Vagina (tissue), 2 donors: Measurements from ENCODE around the gene AACS.

ENCODE experiments used
- POLR2A ChIP-seq, 2 donors: fragments of 450-650 bp; IDR thresholded peaks; one replicate each; pipeline ENCODE4 v1.6.1; 2017; ENCODE audit warnings: antibody characterized with exemption in 2 of 2, mild to moderate bottlenecking in 2 of 2, moderate library complexity in 2 of 2
- POLR2AphosphoS5 ChIP-seq, 2 donors: sonication (generic); formaldehyde crosslinking; IDR thresholded peaks; one replicate each; pipeline ENCODE4 v1.9.0; 2017; ENCODE audit warnings: antibody characterized with exemption in 2 of 2, mild to moderate bottlenecking in 2 of 2, low read depth in 1 of 2; ENCODE audit not compliant: insufficient read depth in 1 of 2
- TF ChIP-seq, protein P1 (sequence below), 3 experiments: fragments of 450-650 bp in 2 of 3; fragments of 200-600 bp in 1 of 3; sonication (generic) in 1 of 3; IDR thresholded peaks; one replicate each; pipeline ENCODE4 v1.5.1; 2017 to 2019; ENCODE audit warnings: antibody characterized with exemption in 3 of 3, mild to moderate bottlenecking in 2 of 3, moderate library complexity in 2 of 3

DNA sequence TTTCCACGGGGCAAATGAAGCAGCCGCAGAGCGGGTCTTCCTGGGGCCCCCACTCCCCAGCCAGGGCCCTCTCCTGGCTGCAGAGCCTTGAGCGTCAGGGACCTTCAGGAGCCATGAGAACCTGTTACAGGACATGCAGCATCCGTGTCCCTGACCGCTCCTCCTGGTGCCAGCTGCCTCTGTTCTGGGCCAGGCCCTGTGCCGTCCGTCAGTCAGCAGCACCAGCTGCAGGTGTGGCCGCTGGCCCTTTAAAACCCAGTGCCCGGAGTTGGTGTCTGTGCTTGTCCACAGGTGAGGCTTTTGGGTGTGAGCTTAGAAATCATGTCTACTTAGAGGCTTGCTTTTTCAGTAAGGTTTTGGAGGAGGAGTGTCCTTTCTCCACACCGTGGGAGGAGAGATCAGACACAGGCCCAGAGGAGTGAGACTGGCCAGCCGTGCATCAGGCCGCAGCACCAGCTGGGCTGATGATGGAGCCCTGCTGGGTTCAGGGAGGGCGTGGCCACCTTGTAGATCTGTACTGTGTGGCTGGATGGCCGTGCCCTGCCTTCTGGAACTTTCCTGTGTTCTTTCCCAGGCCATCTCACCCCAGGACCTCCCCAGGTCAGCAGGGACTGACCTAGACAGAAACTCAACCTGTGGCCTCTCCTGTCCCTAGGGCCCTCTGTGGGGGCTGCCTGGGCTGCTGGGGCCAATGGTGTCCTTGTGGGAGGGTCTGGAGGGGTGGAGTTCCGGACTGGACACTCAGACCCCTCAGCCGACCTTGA, 27.1 kb downstream of the AACS start:
- TF ChIP-seq, protein P1, sequence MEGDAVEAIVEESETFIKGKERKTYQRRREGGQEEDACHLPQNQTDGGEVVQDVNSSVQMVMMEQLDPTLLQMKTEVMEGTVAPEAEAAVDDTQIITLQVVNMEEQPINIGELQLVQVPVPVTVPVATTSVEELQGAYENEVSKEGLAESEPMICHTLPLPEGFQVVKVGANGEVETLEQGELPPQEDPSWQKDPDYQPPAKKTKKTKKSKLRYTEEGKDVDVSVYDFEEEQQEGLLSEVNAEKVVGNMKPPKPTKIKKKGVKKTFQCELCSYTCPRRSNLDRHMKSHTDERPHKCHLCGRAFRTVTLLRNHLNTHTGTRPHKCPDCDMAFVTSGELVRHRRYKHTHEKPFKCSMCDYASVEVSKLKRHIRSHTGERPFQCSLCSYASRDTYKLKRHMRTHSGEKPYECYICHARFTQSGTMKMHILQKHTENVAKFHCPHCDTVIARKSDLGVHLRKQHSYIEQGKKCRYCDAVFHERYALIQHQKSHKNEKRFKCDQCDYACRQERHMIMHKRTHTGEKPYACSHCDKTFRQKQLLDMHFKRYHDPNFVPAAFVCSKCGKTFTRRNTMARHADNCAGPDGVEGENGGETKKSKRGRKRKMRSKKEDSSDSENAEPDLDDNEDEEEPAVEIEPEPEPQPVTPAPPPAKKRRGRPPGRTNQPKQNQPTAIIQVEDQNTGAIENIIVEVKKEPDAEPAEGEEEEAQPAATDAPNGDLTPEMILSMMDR (IDR thresholded peaks at IDR 0.05) = no peak
- TF ChIP-seq POLR2A (IDR thresholded peaks at IDR 0.05) (no peak), POLR2AphosphoS5 (IDR thresholded peaks at IDR 0.05; ENCODE audit: insufficient read depth in 1 of 2, low read depth in 1 of 2) (no peak)
